Renal cortical epithelial cell (primary cell): Measurements from ENCODE around the gene KCNJ1. TPM values are rescaled to one million over a fixed set of nuclear protein-coding genes. Genes with fewer than 3 reads are reported as not detected.

ENCODE experiments used
- DNase-seq: peaks from one replicate; pipeline ENCODE4 v3.0.0-alpha.2; 2011; ENCODE audit warnings: low read depth
- total RNA-seq: library from RNA; depleted of rRNA; stranded (reverse); fragments of >200 nt; gene quantifications from 2 replicates; pipeline ENCODE4 v1.2.3, GENCODE V29; 2014

KCNJ1 gene
- total RNA-seq, 1 donor from 2014 or later: 33.8 TPM

DNA sequence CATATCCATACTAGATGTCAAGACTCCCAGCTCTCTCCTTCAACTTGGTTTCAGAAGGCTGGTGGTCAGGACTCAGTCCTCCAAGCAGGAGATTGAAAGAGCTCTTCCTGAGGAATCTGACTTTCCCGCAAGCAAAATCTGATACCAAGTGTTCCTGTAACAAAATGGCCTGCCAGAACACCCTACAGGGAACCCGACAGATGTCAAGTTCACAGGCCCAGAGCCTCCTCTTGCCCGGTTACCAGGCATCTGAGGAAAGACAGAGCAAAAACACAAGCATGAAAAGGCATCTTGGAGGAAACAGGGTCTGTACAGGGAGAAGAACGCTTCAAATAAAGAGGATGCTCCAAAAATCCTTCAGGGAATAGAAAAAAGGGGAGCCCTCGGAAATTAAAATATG is 15.4 kb upstream of the KCNJ1 start:
- no peak for DNase-seq

DNA sequence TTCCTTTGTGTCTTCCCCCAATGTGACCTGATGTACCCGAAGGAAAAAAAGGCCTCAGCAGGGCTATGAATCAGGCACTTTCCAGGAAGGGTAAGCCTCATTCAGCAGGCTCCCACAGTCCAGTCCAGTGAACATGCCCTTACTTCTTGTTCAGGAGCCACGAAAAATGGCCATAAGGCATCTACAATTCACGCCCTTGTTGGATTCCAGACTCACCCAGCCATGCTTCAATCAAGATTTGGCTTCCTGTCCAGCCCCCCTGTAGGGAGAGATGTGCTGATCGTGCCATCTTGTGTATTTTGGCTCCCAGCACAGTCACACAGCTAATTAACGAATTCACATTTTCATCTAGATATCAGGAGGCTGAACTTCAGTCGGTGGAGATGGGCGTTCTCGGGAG is 14.1 kb upstream of the KCNJ1 start:
- DNase-seq: peak; percentile 40

DNA sequence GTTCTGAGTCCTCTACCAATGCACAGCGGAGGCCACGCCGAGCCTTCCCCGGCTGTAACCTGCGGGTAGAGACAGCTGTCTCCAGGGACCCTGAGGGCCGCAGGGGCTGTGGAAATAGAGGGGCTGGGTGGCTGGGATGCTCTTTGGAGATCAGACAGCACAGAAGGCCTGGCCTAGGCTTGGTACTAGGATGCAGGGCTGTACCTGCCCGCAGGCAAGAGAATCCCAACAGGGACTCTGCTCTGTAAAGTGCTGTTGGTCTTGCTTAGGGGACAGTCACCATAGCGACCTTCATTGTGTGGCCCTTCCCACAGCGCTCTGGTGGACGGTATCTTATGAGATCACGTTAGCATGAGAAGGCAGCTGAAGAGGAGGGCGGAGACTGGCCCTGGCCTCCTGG is 12.7 kb upstream of the KCNJ1 start:
- DNase-seq: no peak

DNA sequence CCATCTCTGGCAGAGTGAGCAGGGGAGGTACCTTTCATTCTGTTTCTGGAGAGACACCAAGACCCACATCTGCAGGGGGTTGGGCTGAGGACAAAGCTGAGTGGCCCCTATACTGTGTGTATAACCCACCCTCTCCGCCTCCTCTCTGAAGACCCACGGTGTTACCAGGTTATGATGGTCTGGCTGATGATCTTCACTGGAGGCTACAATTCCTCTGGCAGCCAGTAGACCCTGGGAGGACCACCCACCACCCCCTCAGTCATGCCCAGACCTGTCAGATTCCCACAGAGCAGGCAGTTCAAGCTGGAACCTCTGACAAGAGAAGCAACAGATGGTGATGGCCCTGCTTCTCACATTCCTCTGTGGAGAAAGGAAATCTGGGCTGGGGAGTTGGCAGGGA is 11.4 kb upstream of the KCNJ1 start:
- no peak for DNase-seq

- DNase-seq: no peak
Measured at GRCh38 chr11:128877726-128878125, 10.6 kb upstream of the KCNJ1 start.

GRCh38 chr11:128876133-128876650 is 9.1 kb upstream of the KCNJ1 start:
- DNase-seq: no peak

DNA sequence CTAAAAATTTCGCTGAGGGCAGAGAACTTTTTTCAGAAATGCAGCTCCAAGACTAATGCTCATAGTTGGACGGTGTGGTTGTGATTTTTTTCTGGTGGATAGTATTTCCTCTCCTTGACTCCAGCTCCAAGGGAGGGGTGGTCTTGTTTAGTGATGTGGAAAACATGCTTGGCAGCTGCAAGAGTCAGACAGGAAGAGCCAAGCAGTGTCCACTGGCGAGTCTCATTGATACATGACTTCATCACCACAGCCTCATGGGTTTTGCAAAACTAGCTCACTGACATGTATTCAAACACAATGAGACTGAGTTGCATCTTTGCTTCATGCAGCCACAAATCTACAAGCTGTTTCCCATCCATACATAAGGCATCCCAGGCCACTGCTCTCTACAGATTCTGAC is 7.3 kb upstream of the KCNJ1 start:
- no peak for DNase-seq

DNA sequence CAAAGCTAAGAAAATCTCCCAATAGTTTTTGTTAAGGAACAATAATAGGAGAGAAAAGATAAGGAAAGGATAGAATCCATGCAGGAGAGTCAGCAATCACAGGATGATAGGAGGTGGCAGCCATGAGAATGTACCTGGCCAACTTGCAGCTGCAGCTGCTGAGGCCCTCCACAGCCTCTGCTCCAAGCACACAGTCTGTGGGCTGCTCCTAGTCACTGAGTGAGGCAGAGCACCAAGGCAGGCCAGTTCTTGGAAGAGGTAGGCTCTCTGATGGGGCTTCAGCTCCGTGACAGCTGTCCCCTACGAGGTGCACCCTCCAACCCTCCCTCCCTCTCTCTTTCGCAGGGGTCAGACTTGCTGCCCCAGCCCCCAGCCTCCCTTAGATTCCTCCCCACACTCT is 5.5 kb upstream of the KCNJ1 start:
- DNase-seq: no peak

DNA sequence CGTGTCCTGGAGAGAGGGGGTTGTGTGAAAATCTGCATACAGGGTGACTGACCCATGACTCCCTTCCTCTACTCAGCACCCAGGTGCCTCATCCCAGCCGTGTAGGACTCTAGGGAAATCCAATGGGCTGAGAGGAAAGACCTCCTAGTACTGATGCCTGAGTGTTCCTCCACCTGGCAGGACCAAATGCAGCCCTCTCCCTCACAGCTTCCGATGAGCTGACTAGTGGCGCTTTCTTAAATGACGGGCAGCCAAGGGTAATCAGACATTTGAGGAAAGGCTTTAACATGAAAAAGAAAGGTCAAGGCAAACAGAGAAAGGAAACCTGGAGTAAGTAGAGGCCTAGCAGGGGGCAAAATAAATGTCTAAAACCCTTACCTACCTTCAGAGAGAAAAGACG is 5.0 kb upstream of the KCNJ1 start:
- DNase-seq: no peak

DNA sequence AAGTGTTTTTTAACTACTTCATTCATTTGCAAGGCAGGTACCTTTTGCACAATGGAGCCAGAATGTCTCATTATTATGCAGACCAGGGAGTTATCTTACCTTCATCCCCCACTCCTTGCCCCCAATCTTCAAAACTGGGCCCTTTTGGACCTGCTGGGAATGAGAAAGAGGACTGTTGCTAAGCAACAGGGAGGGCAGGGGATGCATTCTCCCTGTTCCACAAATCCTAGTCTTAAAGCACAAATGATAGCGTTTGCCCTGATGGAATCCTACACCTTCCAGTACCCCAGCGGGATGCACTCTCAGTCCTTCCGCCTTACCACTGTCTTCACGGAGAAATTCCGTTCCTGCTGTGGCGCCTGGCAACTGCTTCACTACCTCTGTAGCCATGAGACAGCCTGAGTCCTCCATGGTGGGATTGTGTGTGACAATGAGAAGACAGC is 4.1 kb upstream of the KCNJ1 start:
- DNase-seq: no peak

DNA sequence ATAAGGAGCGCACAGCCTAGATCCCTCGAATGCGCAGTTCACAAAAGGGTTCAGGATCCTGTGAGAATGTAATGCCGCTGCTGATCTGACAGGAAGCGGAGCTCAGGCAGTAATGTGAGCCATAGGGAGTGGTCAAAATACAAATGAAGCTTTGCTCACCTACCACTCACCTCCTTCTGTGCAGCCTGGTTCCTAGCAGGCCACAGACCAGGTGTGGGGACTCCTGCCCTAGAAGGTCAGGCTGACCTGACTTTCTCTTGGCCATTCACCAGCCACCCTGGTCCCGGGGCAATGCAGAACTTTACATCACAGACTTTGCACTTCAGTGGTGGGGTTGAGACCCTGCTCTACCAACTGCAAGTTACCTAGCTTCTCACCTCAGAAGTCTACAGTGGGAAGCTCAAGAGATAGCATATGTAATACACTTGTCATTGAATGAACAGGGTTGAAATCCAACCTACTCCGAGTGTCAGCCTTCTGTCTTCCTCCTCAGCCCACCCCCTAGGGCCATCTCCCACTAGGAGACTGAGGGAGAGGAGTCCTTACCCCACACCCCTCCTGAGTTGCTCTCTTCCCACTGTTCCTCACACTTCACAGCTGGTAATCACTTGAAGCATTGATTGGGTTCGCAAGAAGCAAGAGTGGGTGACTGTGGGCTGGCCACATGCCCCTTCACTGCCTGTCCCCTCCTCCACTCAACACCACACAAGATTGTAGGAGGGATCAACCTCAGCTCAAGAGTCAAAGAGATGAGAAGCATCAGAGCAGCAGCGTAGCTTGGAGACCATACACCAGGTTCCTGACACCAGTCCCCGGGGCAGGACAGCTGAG is 2.0 kb upstream of the KCNJ1 start:
- DNase-seq: no peak

DNA sequence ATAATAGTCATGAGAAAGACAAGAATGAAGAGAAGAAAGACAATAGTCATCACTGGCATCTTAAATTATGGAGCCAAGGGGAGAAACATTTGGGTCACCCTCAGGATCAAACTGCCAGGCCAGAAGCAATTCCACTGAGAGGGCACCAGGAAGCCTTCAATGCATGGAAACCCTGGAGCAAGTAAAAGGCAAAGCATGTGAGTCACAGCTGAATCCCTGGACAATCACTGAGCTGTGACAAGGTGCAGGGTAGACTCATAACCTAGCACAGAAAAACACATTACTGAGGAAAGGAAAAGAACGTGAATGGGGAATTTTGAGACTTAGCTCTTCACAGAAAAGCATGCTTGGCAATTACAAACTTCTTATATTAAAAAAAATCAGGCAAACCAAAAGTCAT is 1.6 kb downstream of the KCNJ1 start:
- peak; percentile 94 for DNase-seq

- DNase-seq: peak; percentile 90
Measured at GRCh38 chr11:128862908-128863660, 4.0 kb downstream of the KCNJ1 start.

DNA sequence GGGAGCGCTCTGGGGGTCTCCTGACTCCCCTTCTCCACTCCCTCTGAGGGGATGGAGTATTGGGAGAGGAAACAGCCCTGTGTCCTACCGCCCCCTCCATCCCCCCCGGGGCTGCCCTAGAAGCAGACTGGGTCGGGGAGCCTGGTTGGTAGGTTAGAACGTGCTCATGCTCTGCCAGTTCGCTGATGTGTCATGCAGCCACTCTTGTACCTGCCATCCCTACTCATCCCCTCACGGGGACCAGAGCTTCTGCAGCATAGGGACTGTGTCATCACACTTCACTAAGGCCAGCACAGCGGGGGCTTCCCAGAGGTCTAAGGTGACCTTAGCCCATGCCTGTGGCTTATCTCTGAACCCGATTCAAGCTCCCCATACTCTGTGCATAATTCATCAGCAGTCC is 4.7 kb downstream of the KCNJ1 start:
- peak; percentile 11 for DNase-seq

- DNase-seq: peak; percentile 38
Measured at GRCh38 chr11:128860571-128861361, 6.3 kb downstream of the KCNJ1 start.

- peak; percentile 44 for DNase-seq
Measured at GRCh38 chr11:128859563-128860441, 7.3 kb downstream of the KCNJ1 start.

- DNase-seq: no peak
Measured at GRCh38 chr11:128857341-128857740, 9.8 kb downstream of the KCNJ1 start.

- DNase-seq: no peak
Measured at GRCh38 chr11:128856241-128856640, 10.9 kb downstream of the KCNJ1 start.

- peak; percentile 66 for DNase-seq
Measured at GRCh38 chr11:128854841-128855240, 12.3 kb downstream of the KCNJ1 start.

- DNase-seq: no peak
Measured at GRCh38 chr11:128853559-128853958, 13.5 kb downstream of the KCNJ1 start.
